NB4 (cell line): Measurements from ENCODE around the gene C1orf174.
A peak's percentile ranks its signal among the peaks of the same experiment; 100 is the strongest.
"Not testable (repeated sequence)": the region's sequence is repeated elsewhere in the genome, so short reads cannot be mapped to it uniquely, and the experiment has no call there.

Source experiments
- DNase-seq: peaks from one replicate; pipeline ENCODE4 v3.0.0; 2010; ENCODE audit warnings: low read depth
- H3K4me3 ChIP-seq: one replicate; pipeline ENCODE4 v1.5.1; 2011; ENCODE audit warnings: mild to moderate bottlenecking, low read depth, low read length, moderate library complexity
- MYC ChIP-seq: IDR thresholded peaks from 2 replicates; pipeline ENCODE4 v1.6.1; 2011; ENCODE audit warnings: low read depth, low read length
- POLR2A ChIP-seq: IDR thresholded peaks from 2 replicates; pipeline ENCODE4 v1.6.1; 2011; ENCODE audit warnings: mild to moderate bottlenecking; ENCODE audit not compliant: insufficient read length; ENCODE audit errors: extremely low read depth
- TF ChIP-seq, protein P1 (sequence below): IDR thresholded peaks from 2 replicates; pipeline ENCODE4 v1.6.1; 2011; ENCODE audit warnings: low read depth, low read length
- TF ChIP-seq, protein P2 (sequence below): IDR thresholded peaks from one replicate; pipeline ENCODE4 v1.5.1; 2012; ENCODE audit warnings: low read depth, low read length

C1orf174 gene

GRCh38 chr1:3923378-3924185 lies 23.5 kb upstream of the C1orf174 start:
- no peak for DNase-seq
- TF ChIP-seq, protein P1, sequence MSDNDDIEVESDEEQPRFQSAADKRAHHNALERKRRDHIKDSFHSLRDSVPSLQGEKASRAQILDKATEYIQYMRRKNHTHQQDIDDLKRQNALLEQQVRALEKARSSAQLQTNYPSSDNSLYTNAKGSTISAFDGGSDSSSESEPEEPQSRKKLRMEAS: no peak
- no peak for TF ChIP-seq MYC
- TF ChIP-seq POLR2A: no peak
- TF ChIP-seq, protein P2, sequence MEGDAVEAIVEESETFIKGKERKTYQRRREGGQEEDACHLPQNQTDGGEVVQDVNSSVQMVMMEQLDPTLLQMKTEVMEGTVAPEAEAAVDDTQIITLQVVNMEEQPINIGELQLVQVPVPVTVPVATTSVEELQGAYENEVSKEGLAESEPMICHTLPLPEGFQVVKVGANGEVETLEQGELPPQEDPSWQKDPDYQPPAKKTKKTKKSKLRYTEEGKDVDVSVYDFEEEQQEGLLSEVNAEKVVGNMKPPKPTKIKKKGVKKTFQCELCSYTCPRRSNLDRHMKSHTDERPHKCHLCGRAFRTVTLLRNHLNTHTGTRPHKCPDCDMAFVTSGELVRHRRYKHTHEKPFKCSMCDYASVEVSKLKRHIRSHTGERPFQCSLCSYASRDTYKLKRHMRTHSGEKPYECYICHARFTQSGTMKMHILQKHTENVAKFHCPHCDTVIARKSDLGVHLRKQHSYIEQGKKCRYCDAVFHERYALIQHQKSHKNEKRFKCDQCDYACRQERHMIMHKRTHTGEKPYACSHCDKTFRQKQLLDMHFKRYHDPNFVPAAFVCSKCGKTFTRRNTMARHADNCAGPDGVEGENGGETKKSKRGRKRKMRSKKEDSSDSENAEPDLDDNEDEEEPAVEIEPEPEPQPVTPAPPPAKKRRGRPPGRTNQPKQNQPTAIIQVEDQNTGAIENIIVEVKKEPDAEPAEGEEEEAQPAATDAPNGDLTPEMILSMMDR: no peak
- H3K4me3 ChIP-seq: no peak overlapping the region

- no peak overlapping the region for H3K4me3 ChIP-seq
- TF ChIP-seq, protein P1: no peak
- TF ChIP-seq MYC (no peak), POLR2A (no peak)
- TF ChIP-seq, protein P2: no peak
- DNase-seq: no peak
Observed at GRCh38 chr1:3922851-3923250, 22.8 kb upstream of the C1orf174 start.

- TF ChIP-seq, protein P2: no peak
- no peak for TF ChIP-seq POLR2A
- TF ChIP-seq, protein P1: no peak
- TF ChIP-seq MYC: no peak
- no peak overlapping the region for H3K4me3 ChIP-seq
- DNase-seq: peak; percentile 17
Observed at GRCh38 chr1:3922201-3922725, 22.2 kb upstream of the C1orf174 start.

DNA sequence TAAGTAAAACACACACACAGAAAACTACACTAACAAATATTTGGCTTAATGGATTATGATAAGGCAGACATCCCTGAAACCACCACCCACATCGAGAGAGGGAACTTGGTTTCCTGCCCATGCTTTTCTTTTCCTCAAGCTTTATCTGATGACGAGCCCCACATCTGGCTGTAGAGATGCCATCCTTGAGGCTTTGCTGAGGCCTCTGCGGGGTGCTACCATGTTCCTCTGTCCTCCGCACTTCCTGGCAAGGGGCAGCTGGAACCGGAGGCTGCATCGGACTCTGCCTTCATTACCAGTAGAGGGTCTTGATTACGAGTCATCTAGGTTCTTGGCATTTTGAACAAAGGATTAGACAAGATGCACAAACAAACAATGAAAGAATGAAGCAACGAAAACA lies 21.7 kb upstream of the C1orf174 start:
- TF ChIP-seq POLR2A: no peak
- TF ChIP-seq, protein P1: no peak
- TF ChIP-seq MYC: no peak
- TF ChIP-seq, protein P2: no peak
- H3K4me3 ChIP-seq: no peak overlapping the region
- no peak for DNase-seq

DNA sequence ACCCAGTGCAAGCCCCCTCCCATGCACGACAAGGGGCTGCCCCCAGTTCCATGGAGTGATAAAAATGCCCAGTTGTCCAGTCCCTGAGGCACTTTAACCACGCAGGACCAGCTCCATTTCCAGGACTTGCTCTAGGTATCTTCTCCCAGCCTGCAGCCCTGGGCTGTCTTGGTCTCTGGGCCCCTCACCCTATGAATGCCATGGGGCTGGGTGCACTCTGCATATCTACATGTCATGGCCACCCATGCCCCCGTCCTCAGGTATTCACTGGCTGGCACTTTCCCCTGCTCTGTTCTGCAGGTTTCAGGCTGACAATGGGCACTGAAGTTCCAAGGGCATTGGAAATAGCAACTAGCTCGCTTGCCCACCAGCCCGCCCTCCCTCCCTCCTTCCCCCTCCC lies 19.6 kb upstream of the C1orf174 start:
- DNase-seq: no peak
- TF ChIP-seq, protein P1: no peak
- TF ChIP-seq POLR2A: no peak
- no peak overlapping the region for H3K4me3 ChIP-seq

GRCh38 chr1:3918966-3919611 lies 19.0 kb upstream of the C1orf174 start:
- no peak for DNase-seq
- TF ChIP-seq POLR2A (no peak), MYC (no peak)
- TF ChIP-seq, protein P1: no peak
- TF ChIP-seq, protein P2: no peak
- no peak overlapping the region for H3K4me3 ChIP-seq

- H3K4me3 ChIP-seq, DNase-seq: not testable (repeated sequence)
Observed at GRCh38 chr1:3918359-3918758, 18.3 kb upstream of the C1orf174 start.
